ENCODE results near the gene RAB39B. TPM values are rescaled to one million over a fixed set of nuclear protein-coding genes. Genes with fewer than 3 reads are reported as not detected.

RAB39B gene
- polyA plus RNA-seq, 1 donor (not counting 4 experiments of a cell fraction or from before 2014, with no cell fraction given), result 0.07 TPM

DNA sequence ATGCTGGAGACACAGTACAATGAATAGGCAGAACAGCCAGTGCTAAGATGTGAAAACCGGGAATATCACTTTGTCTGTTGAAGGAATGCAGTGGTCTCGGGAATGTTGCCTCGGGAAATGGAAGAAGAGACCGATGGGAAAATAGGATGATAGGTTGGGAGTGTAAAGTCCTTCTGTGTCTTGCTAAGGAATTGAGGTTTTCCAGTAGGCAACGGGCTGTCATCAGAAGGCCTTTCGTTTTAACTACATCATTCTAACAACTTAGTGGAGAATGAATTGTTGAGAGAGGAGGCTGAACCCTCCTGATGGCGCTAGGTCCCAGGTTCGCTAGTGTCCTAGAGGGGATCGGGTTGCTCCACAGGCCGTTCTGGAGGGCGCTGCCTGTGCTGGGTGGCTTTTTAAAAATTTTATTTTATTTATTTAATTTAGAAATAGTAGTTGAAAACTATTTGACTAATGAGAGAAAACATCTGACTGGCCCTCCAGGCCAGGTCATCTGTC is 47.3 kb downstream of the RAB39B start:
- dilution Hi-C loops (cut with MboI; ENCODE audit: extremely low pct_ligation_motif_present, low sequenced_read_pairs), result no loop called here
- no peak for DNase-seq (ENCODE audit: low read depth, low spot score)

GRCh38 chrX:155216179-155216939 is 47.9 kb downstream of the RAB39B start, which contains the start of gene VBP1:
Gene VBP1, plus strand, starts transcription at chrX:155216460. Its CDS starts 23 bp downstream, at chrX:155216483.
- TF ChIP-seq CTCF (optimal IDR thresholded peaks at IDR 0.05 in 1 of 3, IDR thresholded peaks at IDR 0.05 in 1 of 3, conservative IDR thresholded peaks at IDR 0.05 in 1 of 3; ENCODE audit: extremely low read depth in 1 of 3, insufficient read depth in 2 of 3, low read length in 3 of 3), result peak; percentile 25 to 36 (median 26)
- TF ChIP-seq EZH2 (IDR thresholded peaks at IDR 0.05; ENCODE audit: low read length), result no peak
- H3K27ac ChIP-seq (ENCODE audit: control insufficient read depth, insufficient read depth, low read length), result peak within 1 kb of the TSS; percentile 59
- dilution Hi-C loops (cut with MboI; ENCODE audit: extremely low pct_ligation_motif_present, low sequenced_read_pairs), result no loop called here

More for the DNA sequence above, 47.3 kb downstream of the RAB39B start:
- Histone ChIP-seq H3K9me3 (ENCODE audit: control insufficient read depth, low read depth, low read length) (no peaks in the 10 kb centered on the region), H3K4me1 (ENCODE audit: control insufficient read depth, extremely low read depth, insufficient read depth, low read length) (peaks cover 4% of the 10 kb centered on the region), H3K36me3 (ENCODE audit: control insufficient read depth in 2 of 2, extremely low read depth in 1 of 2, insufficient read depth in 2 of 2, low read length in 2 of 2) (no peaks in the 10 kb centered on the region), H2AFZ (ENCODE audit: control insufficient read depth, low read length) (no peak overlapping the region), H3K9ac (ENCODE audit: control insufficient read depth, extremely low read depth, insufficient read depth, low read length) (peak overlapping the region; percentile 76), H3K27ac (ENCODE audit: control insufficient read depth, insufficient read depth, low read length) (peak overlapping the region; percentile 42), H4K20me1 (ENCODE audit: control insufficient read depth, extremely low read depth, insufficient read depth, low read length) (no peaks in the 10 kb centered on the region), H3K4me2 (ENCODE audit: control insufficient read depth, extremely low read depth, insufficient read depth, low read depth, low read length) (peak overlapping the region; percentile 65), H3K9me1 (ENCODE audit: control insufficient read depth, extremely low read depth, insufficient read depth, low read length) (no peaks in the 10 kb centered on the region), H3K79me2 (ENCODE audit: control insufficient read depth, insufficient read depth, low read length) (peaks cover 27% of the 10 kb centered on the region), H3K27me3 (ENCODE audit: control insufficient read depth, extremely low read depth, insufficient read depth, low read length) (no peaks in the 10 kb centered on the region), H3K4me3 (ENCODE audit: control insufficient read depth in 2 of 3, extremely low read depth in 1 of 3, insufficient read depth in 2 of 3, low read depth in 1 of 3, low read length in 3 of 3) (peak overlapping the region; percentile 57 to 78 (median 77))
- TF ChIP-seq EZH2 (IDR thresholded peaks at IDR 0.05; ENCODE audit: low read length), result no peak
- TF ChIP-seq CTCF (optimal IDR thresholded peaks at IDR 0.05 in 1 of 3, IDR thresholded peaks at IDR 0.05 in 1 of 3, conservative IDR thresholded peaks at IDR 0.05 in 1 of 3; ENCODE audit: extremely low read depth in 1 of 3, insufficient read depth in 2 of 3, low read length in 3 of 3), result no peak
- no peak for FAIRE-seq

More at GRCh38 chrX:155216179-155216939, 47.9 kb downstream of the RAB39B start, which contains the start of gene VBP1:
- FAIRE-seq, result no peak
- H3K9me1 ChIP-seq (ENCODE audit: control insufficient read depth, extremely low read depth, insufficient read depth, low read length), result no peaks in the 10 kb centered on the region
- peak within 1 kb of the TSS; percentile 76 for H3K9ac ChIP-seq (ENCODE audit: control insufficient read depth, extremely low read depth, insufficient read depth, low read length)
- H4K20me1 ChIP-seq (ENCODE audit: control insufficient read depth, extremely low read depth, insufficient read depth, low read length), result no peaks in the 10 kb centered on the region
- H2AFZ ChIP-seq (ENCODE audit: control insufficient read depth, low read length), result peak within 1 kb of the TSS; percentile 89
- peaks cover 4% of the 10 kb centered on the region for H3K4me1 ChIP-seq (ENCODE audit: control insufficient read depth, extremely low read depth, insufficient read depth, low read length)
- peaks cover 27% of the 10 kb centered on the region for H3K79me2 ChIP-seq (ENCODE audit: control insufficient read depth, insufficient read depth, low read length)
- DNase-seq (ENCODE audit: low read depth, low spot score), result peak; percentile 75
- no peaks in the 10 kb centered on the region for H3K27me3 ChIP-seq (ENCODE audit: control insufficient read depth, extremely low read depth, insufficient read depth, low read length)
- peak within 1 kb of the TSS; percentile 84 for H3K4me2 ChIP-seq (ENCODE audit: control insufficient read depth, extremely low read depth, insufficient read depth, low read depth, low read length)
- H3K9me3 ChIP-seq (ENCODE audit: control insufficient read depth, low read depth, low read length), result no peaks in the 10 kb centered on the region
- no peaks in the 10 kb centered on the region for H3K36me3 ChIP-seq (ENCODE audit: control insufficient read depth in 2 of 2, extremely low read depth in 1 of 2, insufficient read depth in 2 of 2, low read length in 2 of 2)
- H3K4me3 ChIP-seq (ENCODE audit: control insufficient read depth in 2 of 3, extremely low read depth in 1 of 3, insufficient read depth in 2 of 3, low read depth in 1 of 3, low read length in 3 of 3), result peak within 1 kb of the TSS; percentile 57 to 80 (median 77)

Data from keratinocyte (primary cell).